A549 (cell line): ENCODE measurements around the gene DIS3L2.

Experiments
- EP300 ChIP-seq, 2 experiments: fragments of >200 bp; sonication (Bioruptor Twin); formaldehyde crosslinking; IDR thresholded peaks; 2 replicates in 1 of 2; 3 replicates in 1 of 2; pipeline ENCODE4 v1.6.1; 2016 to 2017
- JUNB ChIP-seq: fragments of >200 bp; sonication (Bioruptor Twin); formaldehyde crosslinking; IDR thresholded peaks from 2 replicates; pipeline ENCODE4 v1.6.1; 2016
- MYC ChIP-seq: IDR thresholded peaks from 2 replicates; pipeline ENCODE4 v1.6.1; 2012; ENCODE audit warnings: mild to moderate bottlenecking, inconsistent platforms, low read length, improper control_type of control experiment, borderline replicate concordance
- POLR2A ChIP-seq: IDR thresholded peaks from 2 replicates; pipeline ENCODE4 v1.6.1; 2012; ENCODE audit warnings: mild to moderate bottlenecking, low read length
- RFX5 ChIP-seq: fragments of 450-650 bp; IDR thresholded peaks from 2 replicates; pipeline ENCODE4 v1.7.1; 2014; ENCODE audit warnings: antibody characterized with exemption, mild to moderate bottlenecking, moderate library complexity
- TF ChIP-seq, protein P1 (sequence below): fragments of >200 bp; sonication (Bioruptor Twin); formaldehyde crosslinking; IDR thresholded peaks from 3 replicates; pipeline ENCODE4 v1.5.1; 2016

DNA sequence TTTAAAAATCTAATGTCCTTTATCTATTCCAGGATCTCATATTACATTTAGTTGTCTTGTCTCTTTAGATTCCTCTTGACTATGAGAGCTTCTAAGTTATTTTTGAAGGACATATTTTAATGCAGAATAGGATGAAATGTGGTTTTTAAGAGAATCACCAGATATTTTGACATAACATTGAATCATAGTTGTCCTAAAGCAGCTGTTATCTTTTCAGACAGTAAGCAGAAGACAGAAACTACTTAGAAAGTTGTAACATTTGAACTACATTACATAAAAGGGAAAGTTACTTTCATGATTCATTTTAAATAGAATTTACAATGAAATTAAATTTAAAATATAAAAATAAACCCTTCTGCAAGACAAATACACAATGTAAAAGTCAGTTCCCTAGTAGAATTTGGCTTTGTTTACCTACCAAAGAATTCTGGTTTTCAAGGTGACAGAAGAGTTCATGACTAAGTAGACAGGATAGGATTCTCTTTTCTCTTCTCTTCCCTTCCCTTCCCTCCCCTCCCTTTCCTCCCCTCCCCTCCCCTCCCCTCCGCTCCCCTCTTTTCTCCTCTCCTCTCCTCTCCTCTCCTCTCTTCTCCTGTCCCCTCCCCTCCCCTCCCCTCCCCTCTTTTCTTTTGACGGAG is 186.0 kb downstream of the DIS3L2 start:
- TF ChIP-seq POLR2A (no peak), MYC (no peak), JUNB (no peak), RFX5 (no peak), EP300 (IDR thresholded peaks at IDR 0.05) (no peak)
- TF ChIP-seq, protein P1, sequence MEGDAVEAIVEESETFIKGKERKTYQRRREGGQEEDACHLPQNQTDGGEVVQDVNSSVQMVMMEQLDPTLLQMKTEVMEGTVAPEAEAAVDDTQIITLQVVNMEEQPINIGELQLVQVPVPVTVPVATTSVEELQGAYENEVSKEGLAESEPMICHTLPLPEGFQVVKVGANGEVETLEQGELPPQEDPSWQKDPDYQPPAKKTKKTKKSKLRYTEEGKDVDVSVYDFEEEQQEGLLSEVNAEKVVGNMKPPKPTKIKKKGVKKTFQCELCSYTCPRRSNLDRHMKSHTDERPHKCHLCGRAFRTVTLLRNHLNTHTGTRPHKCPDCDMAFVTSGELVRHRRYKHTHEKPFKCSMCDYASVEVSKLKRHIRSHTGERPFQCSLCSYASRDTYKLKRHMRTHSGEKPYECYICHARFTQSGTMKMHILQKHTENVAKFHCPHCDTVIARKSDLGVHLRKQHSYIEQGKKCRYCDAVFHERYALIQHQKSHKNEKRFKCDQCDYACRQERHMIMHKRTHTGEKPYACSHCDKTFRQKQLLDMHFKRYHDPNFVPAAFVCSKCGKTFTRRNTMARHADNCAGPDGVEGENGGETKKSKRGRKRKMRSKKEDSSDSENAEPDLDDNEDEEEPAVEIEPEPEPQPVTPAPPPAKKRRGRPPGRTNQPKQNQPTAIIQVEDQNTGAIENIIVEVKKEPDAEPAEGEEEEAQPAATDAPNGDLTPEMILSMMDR = no peak
